Stimulated activated CD8-positive, alpha-beta memory T cell treated with anti-CD3 and anti-CD28 coated beads, Interleukin-12 subunit alpha, Interleukin-12 subunit beta, amount 100 ng/mL, for 24 hours (primary cell): ENCODE data around the gene RESP18.
"Not testable (repeated sequence)": the region's sequence is repeated elsewhere in the genome, so short reads cannot be mapped to it uniquely, and the experiment has no call there.

ENCODE experiments used
- DNase-seq: peaks from one replicate; pipeline ENCODE4 v3.0.0-alpha.2; 2020; ENCODE audit errors: extremely low read depth

The RESP18 gene

GRCh38 chr2:219292616-219293015 is 39.9 kb downstream of the RESP18 start:
- no peak for DNase-seq

GRCh38 chr2:219291910-219292490 is 40.5 kb downstream of the RESP18 start:
- DNase-seq: no peak

GRCh38 chr2:219291394-219291793 is 41.1 kb downstream of the RESP18 start:
- DNase-seq: no peak

- no peak for DNase-seq
Measured at GRCh38 chr2:219290381-219291171, 42.0 kb downstream of the RESP18 start.

- DNase-seq: no peak
Measured at GRCh38 chr2:219289537-219290361, 42.8 kb downstream of the RESP18 start.

- no peak for DNase-seq
Measured at GRCh38 chr2:219289195-219289536, 43.4 kb downstream of the RESP18 start.

GRCh38 chr2:219287580-219288265 is 44.8 kb downstream of the RESP18 start:
- no peak for DNase-seq

GRCh38 chr2:219287116-219287440 is 45.5 kb downstream of the RESP18 start:
- not testable (repeated sequence) for DNase-seq

- DNase-seq: no peak
Measured at GRCh38 chr2:219286436-219287115, 46.0 kb downstream of the RESP18 start.

GRCh38 chr2:219285894-219286425 is 46.6 kb downstream of the RESP18 start:
- DNase-seq: no peak

- DNase-seq: no peak
Measured at GRCh38 chr2:219285373-219285735, 47.2 kb downstream of the RESP18 start.

GRCh38 chr2:219284501-219285372 is 47.8 kb downstream of the RESP18 start:
- no peak for DNase-seq

- DNase-seq: no peak
Measured at GRCh38 chr2:219282943-219283581, 49.5 kb downstream of the RESP18 start.

GRCh38 chr2:219282375-219282774 is 50.2 kb downstream of the RESP18 start:
- DNase-seq: no peak

GRCh38 chr2:219281588-219281987 is 51.0 kb downstream of the RESP18 start:
- DNase-seq: no peak

- DNase-seq: no peak
Measured at GRCh38 chr2:219280651-219281050, 51.9 kb downstream of the RESP18 start.

GRCh38 chr2:219279916-219280516 is 52.5 kb downstream of the RESP18 start:
- DNase-seq: no peak

GRCh38 chr2:219279151-219279915 is 53.2 kb downstream of the RESP18 start, which contains the start of gene DNAJB2:
Gene DNAJB2 (plus strand): TSS chr2:219279366. CDS start chr2:219279834, 468 bp downstream.
- DNase-seq: peak; percentile 98
